ENCODE data around the gene XAB2.

Gene XAB2

GRCh38 chr19:7657131-7657751 lies 27.9 kb upstream of the XAB2 start:
- Histone ChIP-seq H3K27ac (no peak overlapping the region), H3K4me3 (no peak overlapping the region), H3K36me3 (ENCODE audit: insufficient read depth, low read length) (no peaks in the 10 kb centered on the region), H3K9ac (ENCODE audit: insufficient read length) (no peak overlapping the region), H3K9me3 (ENCODE audit: low read depth, low read length) (no peaks in the 10 kb centered on the region)
- no peak for DNase-seq (ENCODE audit: low read depth, low spot score)
- TF ChIP-seq FOXP2 (optimal IDR thresholded peaks at IDR 0.05; ENCODE audit: control extremely low read depth, extremely low read length, insufficient read depth) (no peak), POLR2AphosphoS5 (IDR thresholded peaks at IDR 0.05; ENCODE audit: borderline replicate concordance, low read depth, low read length) (no peak), EZH2 (IDR thresholded peaks at IDR 0.05) (no peak)

DNA sequence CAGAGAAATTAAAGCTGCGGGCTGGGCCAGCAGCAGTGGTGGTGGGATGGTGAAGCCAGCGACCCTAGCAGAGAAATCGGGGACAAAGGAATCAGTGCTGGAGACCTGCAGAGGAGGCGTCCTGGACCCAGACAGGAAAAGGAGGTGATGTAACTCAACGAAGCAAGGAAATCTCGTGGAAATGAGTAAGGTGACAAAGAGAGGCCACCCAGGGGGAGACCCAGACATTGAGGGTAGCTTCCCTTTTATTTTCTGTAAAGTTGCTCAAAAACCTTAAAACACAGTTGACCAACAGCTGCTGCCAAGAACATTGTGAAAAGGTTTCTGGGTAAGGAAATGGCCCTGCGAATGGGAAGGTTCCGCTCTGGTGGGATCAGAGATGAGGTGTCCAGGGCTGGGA lies 26.2 kb upstream of the XAB2 start:
- TF ChIP-seq EZH2 (IDR thresholded peaks at IDR 0.05): no peak
- Histone ChIP-seq H3K36me3 (ENCODE audit: insufficient read depth, low read length) (no peaks in the 10 kb centered on the region), H3K9me3 (ENCODE audit: low read depth, low read length) (no peaks in the 10 kb centered on the region), H3K9ac (ENCODE audit: insufficient read length) (no peak overlapping the region), H3K4me3 (no peak overlapping the region), H3K27ac (no peak overlapping the region)
- no peak for DNase-seq (ENCODE audit: low read depth, low spot score)

GRCh38 chr19:7654401-7654800 lies 25.1 kb upstream of the XAB2 start:
- H3K9me3 ChIP-seq (ENCODE audit: low read depth, low read length): no peaks in the 10 kb centered on the region
- DNase-seq (ENCODE audit: low read depth, low spot score): peak; percentile 47
- H3K4me3 ChIP-seq: no peak overlapping the region

GRCh38 chr19:7652061-7652641 lies 22.8 kb upstream of the XAB2 start:
- H3K9me3 ChIP-seq (ENCODE audit: low read depth, low read length): no peaks in the 10 kb centered on the region
- H3K4me3 ChIP-seq: peak overlapping the region; percentile 71
- no peak overlapping the region for H3K27ac ChIP-seq
- TF ChIP-seq POLR2AphosphoS5 (IDR thresholded peaks at IDR 0.05; ENCODE audit: borderline replicate concordance, low read depth, low read length) (no peak), FOXP2 (optimal IDR thresholded peaks at IDR 0.05; ENCODE audit: control extremely low read depth, extremely low read length, insufficient read depth) (no peak), EZH2 (IDR thresholded peaks at IDR 0.05) (no peak)
- no peak for DNase-seq (ENCODE audit: low read depth, low spot score)
- H3K36me3 ChIP-seq (ENCODE audit: insufficient read depth, low read length): no peaks in the 10 kb centered on the region
- H3K9ac ChIP-seq (ENCODE audit: insufficient read length): no peak overlapping the region

More at GRCh38 chr19:7654401-7654800, 25.1 kb upstream of the XAB2 start:
- Histone ChIP-seq H3K27ac (no peak overlapping the region), H3K9ac (ENCODE audit: insufficient read length) (no peak overlapping the region), H3K36me3 (ENCODE audit: insufficient read depth, low read length) (no peaks in the 10 kb centered on the region)
- TF ChIP-seq POLR2AphosphoS5 (IDR thresholded peaks at IDR 0.05; ENCODE audit: borderline replicate concordance, low read depth, low read length) (no peak), EZH2 (IDR thresholded peaks at IDR 0.05) (no peak), FOXP2 (optimal IDR thresholded peaks at IDR 0.05; ENCODE audit: control extremely low read depth, extremely low read length, insufficient read depth) (no peak)

GRCh38 chr19:7650148-7650547 lies 20.8 kb upstream of the XAB2 start:
- no peak for DNase-seq (ENCODE audit: low read depth, low spot score)
- no peaks in the 10 kb centered on the region for H3K9me3 ChIP-seq (ENCODE audit: low read depth, low read length)
- H3K9ac ChIP-seq (ENCODE audit: insufficient read length): no peak overlapping the region
- no peaks in the 10 kb centered on the region for H3K36me3 ChIP-seq (ENCODE audit: insufficient read depth, low read length)
- TF ChIP-seq FOXP2 (optimal IDR thresholded peaks at IDR 0.05; ENCODE audit: control extremely low read depth, extremely low read length, insufficient read depth) (no peak), POLR2AphosphoS5 (IDR thresholded peaks at IDR 0.05; ENCODE audit: borderline replicate concordance, low read depth, low read length) (no peak), EZH2 (IDR thresholded peaks at IDR 0.05) (no peak)
- no peak overlapping the region for H3K27ac ChIP-seq
- H3K4me3 ChIP-seq: no peak overlapping the region

DNA sequence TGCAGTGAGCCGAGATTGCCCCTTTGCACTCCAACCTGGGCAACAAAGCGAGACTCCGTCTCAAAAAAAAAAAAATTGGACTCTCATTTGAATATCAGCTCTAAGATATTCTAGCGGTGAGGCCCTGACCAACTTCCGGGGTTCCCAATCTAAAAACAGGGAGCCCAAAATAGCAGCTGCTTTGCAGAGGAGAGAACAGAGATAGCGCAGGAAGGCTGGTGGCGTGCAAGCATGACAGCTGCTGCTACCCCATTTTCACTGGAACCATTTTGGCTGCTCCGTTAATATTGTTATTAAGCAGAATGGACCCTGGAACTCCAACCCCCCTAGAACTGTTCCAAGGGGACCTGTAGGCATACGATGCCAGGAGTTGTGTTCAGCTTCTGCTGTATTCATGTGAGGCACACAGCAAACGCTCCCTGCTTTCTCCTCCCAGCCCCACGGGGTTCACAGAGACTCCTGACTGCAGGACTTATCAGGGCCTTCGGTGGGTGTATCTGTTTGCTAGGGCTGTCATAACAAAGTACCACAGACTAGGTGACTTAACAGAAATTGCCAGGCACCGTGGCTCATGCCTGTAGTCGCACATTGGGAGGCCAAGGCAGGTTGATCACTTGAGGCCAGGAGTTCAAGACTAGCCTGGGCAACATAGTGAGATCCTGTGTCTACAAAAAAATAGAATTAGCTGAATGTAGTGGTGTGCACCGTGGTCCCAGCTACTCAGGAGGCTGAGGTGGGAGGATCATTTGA lies 19.1 kb upstream of the XAB2 start:
- Histone ChIP-seq H3K36me3 (ENCODE audit: insufficient read depth, low read length) (no peaks in the 10 kb centered on the region), H3K4me3 (no peak overlapping the region), H3K9me3 (ENCODE audit: low read depth, low read length) (no peaks in the 10 kb centered on the region), H3K27ac (no peak overlapping the region), H3K9ac (ENCODE audit: insufficient read length) (no peak overlapping the region)
- no peak for DNase-seq (ENCODE audit: low read depth, low spot score)
- no peak for TF ChIP-seq POLR2AphosphoS5 (IDR thresholded peaks at IDR 0.05; ENCODE audit: borderline replicate concordance, low read depth, low read length)

- no peak for DNase-seq (ENCODE audit: low read depth, low spot score)
- Histone ChIP-seq H3K9me3 (ENCODE audit: low read depth, low read length) (no peaks in the 10 kb centered on the region), H3K27ac (no peak overlapping the region), H3K9ac (ENCODE audit: insufficient read length) (no peak overlapping the region), H3K36me3 (ENCODE audit: insufficient read depth, low read length) (no peaks in the 10 kb centered on the region), H3K4me3 (no peak overlapping the region)
- TF ChIP-seq EZH2 (IDR thresholded peaks at IDR 0.05) (no peak), POLR2AphosphoS5 (IDR thresholded peaks at IDR 0.05; ENCODE audit: borderline replicate concordance, low read depth, low read length) (no peak), FOXP2 (optimal IDR thresholded peaks at IDR 0.05; ENCODE audit: control extremely low read depth, extremely low read length, insufficient read depth) (no peak)
Observed at GRCh38 chr19:7647156-7647555, 17.8 kb upstream of the XAB2 start.

GRCh38 chr19:7646426-7646700 lies 17.0 kb upstream of the XAB2 start:
- no peak for DNase-seq (ENCODE audit: low read depth, low spot score)
- H3K36me3 ChIP-seq (ENCODE audit: insufficient read depth, low read length): no peaks in the 10 kb centered on the region

More at GRCh38 chr19:7646426-7646700, 17.0 kb upstream of the XAB2 start:
- H3K9ac ChIP-seq (ENCODE audit: insufficient read length): no peak overlapping the region
- H3K4me3 ChIP-seq: no peak overlapping the region
- H3K9me3 ChIP-seq (ENCODE audit: low read depth, low read length): no peaks in the 10 kb centered on the region
- no peak overlapping the region for H3K27ac ChIP-seq
- TF ChIP-seq POLR2AphosphoS5 (IDR thresholded peaks at IDR 0.05; ENCODE audit: borderline replicate concordance, low read depth, low read length): no peak
- no peak for TF ChIP-seq FOXP2 (optimal IDR thresholded peaks at IDR 0.05; ENCODE audit: control extremely low read depth, extremely low read length, insufficient read depth)
- TF ChIP-seq EZH2 (IDR thresholded peaks at IDR 0.05): no peak
